Stimulated activated CD8-positive, alpha-beta memory T cell treated with anti-CD3 and anti-CD28 coated beads, Interleukin-15, amount 100 ng/mL, for 4 hours (primary cell): ENCODE results near the gene DHX30.

Experiments
- DNase-seq, 2 donors: peaks; one replicate each; pipeline ENCODE4 v3.0.0-alpha.2; 2020; ENCODE audit warnings: low read depth in 2 of 2

Gene DHX30

GRCh38 chr3:47851888-47852603, 49.1 kb downstream of the DHX30 start:
- DNase-seq = no peak

DNA sequence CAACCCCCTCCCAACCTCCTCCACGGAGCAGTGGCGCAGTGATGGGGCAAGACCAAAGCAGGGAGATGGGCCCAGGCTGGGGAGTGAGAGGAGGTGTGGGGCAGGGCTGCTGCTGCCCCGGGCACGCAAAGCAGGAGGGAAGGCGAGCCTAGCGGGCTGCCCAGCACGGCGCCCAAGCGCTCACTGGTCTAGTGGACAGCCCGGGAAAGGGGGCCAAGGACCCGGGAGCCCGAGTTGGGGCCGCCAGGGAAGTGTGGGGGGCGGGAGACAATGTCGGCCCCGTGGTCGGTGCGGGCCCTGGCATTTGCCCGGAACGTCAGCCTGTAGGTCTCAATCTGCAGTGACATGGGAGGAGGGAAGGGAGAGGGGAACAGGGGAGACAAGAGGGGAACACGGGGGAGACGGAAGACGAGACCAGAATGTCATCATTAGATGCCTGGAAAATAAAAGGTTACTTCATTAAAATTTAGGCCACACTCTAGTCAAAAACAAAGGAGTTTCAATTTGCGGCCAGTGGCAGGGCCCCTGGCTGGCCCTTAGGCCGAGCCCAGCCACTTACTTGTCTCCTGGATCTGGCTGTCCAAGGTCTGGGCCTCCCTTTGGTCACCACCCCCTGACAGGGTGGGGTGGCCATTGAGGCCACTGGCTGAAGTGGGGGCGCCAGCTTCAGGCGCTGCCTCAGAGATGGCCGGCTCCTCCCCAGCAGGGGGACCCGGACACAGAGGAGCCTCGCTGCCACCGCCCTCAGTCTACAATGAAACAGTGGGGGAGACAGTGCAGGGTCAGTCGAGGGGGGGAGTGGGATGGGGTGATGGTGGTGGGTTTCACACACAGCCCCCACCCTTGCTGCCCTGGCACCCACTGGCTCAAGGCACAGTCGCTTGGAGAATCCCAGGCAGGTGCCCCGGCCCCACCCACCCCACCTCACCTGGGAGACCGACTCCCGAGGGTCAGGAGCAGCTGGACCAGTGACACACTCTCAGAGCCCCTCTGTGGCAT, 50.0 kb downstream of the DHX30 start:
- DNase-seq = no peak

DNA sequence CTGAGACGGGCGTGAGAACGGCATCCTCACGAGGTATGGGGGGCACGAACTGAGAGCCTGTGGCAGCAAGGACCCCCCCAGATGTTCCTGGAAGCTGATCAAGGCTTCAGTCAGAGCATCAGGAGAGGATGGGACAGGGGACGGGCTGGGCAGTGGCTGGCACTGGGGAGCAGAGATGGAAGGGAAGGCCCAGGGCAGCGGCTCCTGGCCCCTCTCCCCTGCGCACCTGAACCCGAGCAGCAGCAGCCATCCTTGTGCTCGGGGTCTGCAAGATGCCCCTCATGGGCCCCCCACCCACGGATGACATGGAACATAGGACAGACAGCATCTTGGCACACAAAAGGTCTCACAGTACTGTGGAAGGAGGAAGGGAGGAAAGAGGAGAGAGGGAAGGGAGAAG, 51.3 kb downstream of the DHX30 start:
- DNase-seq = no peak

- DNase-seq = no peak
These were observed 52.0 kb downstream of the DHX30 start for GRCh38 chr3:47854720-47855455.

DNA sequence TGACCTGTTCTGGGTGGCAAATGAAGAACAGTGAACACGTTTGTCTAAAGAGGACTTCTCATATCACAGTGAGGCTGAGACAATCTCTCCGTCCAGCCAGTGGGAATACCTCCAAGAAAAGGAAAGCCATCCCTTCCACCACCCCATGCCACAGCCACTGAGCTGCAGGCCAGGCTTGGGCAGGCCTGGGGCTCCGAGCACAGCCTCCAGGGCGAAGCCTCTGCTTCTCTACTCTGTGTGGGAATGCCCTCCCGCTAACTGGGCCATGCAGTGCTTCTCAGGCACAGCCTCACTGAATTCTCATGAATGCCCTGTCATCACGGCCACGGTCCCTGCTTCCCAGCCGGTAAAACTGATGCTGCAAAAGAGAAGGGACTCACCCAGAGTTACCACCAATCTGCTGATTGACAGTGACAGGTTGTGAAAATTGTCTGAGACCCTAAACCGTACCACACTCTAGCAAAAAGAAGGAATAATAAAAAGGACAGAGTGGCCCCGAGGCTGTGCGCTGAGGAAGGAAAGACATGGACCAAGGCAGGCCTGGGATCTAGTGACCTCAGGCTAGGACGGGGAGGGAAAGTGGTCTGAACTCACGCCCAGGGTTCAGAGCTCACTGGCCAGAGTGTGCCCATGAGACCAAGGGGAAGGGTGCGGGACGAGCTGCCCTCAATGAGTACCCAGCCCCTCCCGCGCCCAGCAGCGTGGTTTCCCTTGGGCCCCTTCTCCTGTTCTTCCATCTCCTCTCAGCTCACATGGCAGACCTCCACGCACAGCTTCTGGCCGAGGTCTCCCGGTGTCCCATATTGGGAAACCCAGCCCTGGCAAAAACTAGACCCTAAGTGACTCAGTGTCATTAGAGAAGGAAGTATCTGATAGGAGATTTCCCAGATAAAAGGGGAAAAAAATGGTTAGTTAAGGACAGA, 52.8 kb downstream of the DHX30 start:
- DNase-seq = no peak

- no peak for DNase-seq
These were observed 53.7 kb downstream of the DHX30 start for GRCh38 chr3:47856669-47857068.

DNA sequence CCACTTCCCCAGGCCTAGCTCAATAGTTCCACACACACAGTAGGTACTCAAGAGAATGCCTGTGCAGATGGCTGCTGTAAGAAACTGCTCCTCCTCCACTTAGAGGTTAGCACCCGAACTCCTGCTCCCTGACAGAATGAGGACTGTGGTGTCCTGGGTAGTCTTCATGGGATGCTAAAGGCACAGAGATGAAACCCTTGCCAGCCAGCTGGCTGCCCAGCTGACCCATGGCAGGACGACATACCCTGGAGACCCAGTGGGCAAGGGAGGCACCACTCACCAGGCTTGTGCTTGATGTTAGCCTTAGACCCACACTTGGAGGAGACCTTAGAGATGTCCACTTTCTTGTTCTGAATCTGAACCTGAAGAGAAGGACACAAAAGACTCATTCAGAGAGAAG, 54.2 kb downstream of the DHX30 start:
- DNase-seq = no peak

GRCh38 chr3:47859956-47860605, 57.1 kb downstream of the DHX30 start:
- DNase-seq = no peak

GRCh38 chr3:47863391-47864128, 60.6 kb downstream of the DHX30 start:
- DNase-seq = no peak

DNA sequence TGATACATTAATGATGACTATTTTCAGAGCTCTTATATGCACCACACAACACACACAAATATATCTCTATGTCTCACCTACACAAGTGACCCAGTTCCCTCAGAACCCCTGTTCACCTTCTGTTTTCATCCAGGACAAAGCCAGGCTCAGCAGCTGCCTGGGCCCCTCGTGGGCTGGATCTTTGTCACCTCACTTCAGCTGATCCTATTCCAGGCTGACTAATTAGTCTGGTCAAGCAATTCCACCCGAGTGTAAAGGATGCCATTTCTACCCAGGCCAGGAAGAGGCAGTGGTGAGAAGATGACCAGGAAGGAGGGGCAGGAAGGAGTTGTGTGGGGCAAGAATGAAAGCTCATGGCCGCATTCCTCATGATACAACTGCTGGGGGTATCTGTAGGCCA, 62.3 kb downstream of the DHX30 start:
- no peak for DNase-seq

DNA sequence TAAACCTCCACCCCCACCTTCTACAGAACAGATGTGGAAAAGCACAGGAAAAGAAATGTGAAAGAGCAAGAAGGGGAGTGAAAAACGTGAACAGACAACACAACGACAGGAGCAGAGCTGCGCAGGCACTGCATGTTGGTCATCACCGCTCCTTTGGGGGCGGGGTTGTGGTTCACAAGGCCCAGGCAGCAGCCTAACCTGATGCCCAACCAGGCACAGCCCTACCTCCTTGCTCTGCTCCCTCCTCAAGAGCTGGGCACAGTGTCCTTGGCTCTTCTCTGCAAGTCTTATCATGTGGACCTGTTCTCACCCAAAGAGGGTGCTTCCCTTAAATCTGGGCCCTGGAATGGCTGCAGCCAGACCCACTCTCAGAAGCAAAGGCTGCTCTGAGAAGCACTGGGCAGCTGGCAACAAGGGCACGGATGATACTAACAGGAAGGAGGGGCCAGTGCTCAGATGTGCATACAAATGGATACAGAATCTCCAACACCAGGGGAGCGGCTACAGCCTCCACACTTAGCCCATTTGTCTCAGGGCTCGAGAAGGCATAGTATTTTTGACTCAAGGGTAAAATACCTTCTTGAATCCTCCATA, 64.6 kb downstream of the DHX30 start:
- DNase-seq = no peak

- DNase-seq = no peak
These were observed 65.4 kb downstream of the DHX30 start for GRCh38 chr3:47868306-47868705.

DNA sequence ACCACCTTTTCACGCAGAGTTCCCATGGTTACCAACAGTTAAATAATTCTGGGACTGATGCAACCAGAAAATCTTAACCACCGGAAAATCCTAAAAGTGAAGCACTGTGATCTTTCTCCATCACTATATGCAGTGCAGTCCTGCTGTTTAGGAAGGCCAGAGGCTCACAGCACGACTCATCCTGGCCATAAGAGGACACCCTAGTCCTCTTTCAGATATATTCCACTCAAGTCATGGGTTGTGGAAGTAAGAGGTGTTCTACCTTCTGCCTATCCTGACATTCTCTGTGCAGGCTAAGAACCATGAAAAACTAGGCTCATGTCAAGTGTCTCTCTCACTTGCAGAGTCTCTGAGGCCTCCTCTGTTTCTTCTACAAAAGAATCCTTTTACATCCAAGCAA, 67.2 kb downstream of the DHX30 start:
- no peak for DNase-seq

GRCh38 chr3:47870702-47871260, 67.8 kb downstream of the DHX30 start:
- DNase-seq = no peak

DNA sequence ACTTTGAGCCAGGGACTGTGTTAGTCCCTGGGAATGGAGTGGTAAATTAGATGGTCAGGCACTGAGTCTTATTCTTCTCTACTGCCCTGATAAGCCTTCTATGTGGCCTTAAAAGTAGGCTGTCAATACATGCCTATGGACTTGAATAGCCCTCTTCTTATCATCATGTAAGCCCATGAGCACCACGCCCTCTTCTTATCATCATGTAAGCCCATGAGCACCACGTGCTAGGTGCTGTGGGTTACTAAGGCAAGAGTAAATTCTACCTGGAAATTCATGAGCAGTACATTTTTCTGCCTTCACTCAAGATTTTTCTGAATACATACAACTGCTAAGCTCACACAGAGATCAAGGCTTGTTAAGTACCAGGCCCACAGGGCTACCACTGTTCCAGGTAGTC, 68.5 kb downstream of the DHX30 start:
- no peak for DNase-seq

DNA sequence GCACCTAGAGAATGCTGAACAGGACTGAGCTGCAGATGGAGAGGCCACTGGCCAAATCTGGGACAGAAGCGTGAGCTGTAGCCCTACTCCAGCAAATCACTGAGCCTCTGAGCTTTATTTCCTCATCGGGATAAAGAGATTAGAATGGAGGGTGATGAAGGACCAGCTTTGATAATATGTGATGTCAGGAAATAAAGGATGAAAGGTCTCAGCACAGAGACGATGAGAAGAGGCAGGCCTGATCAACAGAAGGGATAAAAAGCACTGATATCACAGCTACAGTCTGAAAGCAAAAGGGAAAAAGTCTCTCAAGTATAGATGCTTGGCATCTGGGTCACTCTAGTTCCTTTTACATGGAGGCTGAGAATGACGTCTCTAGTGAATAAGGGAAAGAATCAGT, 70.0 kb downstream of the DHX30 start:
- no peak for DNase-seq

- DNase-seq = no peak
These were observed 71.5 kb downstream of the DHX30 start for GRCh38 chr3:47874438-47874837.

- DNase-seq = no peak
These were observed 72.0 kb downstream of the DHX30 start for GRCh38 chr3:47874913-47875312.

DNA sequence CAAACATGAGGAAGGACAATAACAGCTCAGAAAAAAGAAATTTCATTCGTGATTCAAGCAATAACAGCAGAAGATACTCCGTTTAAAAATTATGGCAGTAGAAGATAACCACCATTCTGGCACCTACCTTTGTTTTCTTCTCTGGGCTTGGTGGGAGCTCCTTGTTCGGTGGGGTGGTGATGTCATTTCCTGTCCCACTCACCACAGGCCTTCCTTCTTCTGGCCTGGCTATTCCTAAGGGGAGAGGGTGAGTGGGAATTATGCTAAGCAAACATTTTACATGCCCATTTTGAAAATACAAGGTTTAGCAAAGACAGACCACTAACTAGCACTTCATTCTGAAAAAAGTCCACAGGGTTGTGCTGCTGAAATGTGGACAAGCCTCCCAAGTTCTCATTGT, 74.4 kb downstream of the DHX30 start:
- no peak for DNase-seq
